SK-N-DZ (cell line): ENCODE measurements around the gene RPP21. TPM values are rescaled to one million over a fixed set of nuclear protein-coding genes. Genes with fewer than 3 reads are reported as not detected.

Source experiments
- DNase-seq: peaks from one replicate; pipeline ENCODE4 v3.0.0-alpha.2; 2015; ENCODE audit warnings: low spot score
- polyA plus RNA-seq, 2 experiments: library from polyadenylated mRNA; depleted of rRNA; stranded (reverse); fragments of >200 nt; gene quantifications; 2 replicates each; pipeline ENCODE4 v1.2.3, GENCODE V29; 2014

The RPP21 gene
- 89.4 and 134 TPM in 2 replicates for polyA plus RNA-seq (2014; cell fraction: cytosol; rRNA removed)
- polyA plus RNA-seq (2014; cell fraction: nucleus; rRNA removed), result 118 and 156 TPM in 2 replicates

GRCh38 chr6:30344868-30345671 lies at the start of gene RPP21:
Gene RPP21 (plus strand): TSS chr6:30345156. CDS start chr6:30345172, 16 bp downstream.
- DNase-seq, result peak; percentile 78

- no peak for DNase-seq
These were observed 49.1 kb upstream of the RPP21 start for GRCh38 chr6:30295837-30296236.

GRCh38 chr6:30304002-30304401 lies 41.0 kb upstream of the RPP21 start:
- no peak for DNase-seq

GRCh38 chr6:30311101-30311500 lies 33.9 kb upstream of the RPP21 start:
- no peak for DNase-seq

- DNase-seq, result no peak
These were observed 33.3 kb upstream of the RPP21 start for GRCh38 chr6:30311671-30312070.

- DNase-seq, result no peak
These were observed 32.7 kb upstream of the RPP21 start for GRCh38 chr6:30312266-30312665.

GRCh38 chr6:30312676-30313321 lies 32.2 kb upstream of the RPP21 start:
- no peak for DNase-seq

GRCh38 chr6:30315156-30315555 lies 29.8 kb upstream of the RPP21 start:
- DNase-seq, result no peak

- DNase-seq, result no peak
These were observed 26.9 kb upstream of the RPP21 start for GRCh38 chr6:30317913-30318589.

GRCh38 chr6:30319146-30319835 lies 25.7 kb upstream of the RPP21 start:
- no peak for DNase-seq

GRCh38 chr6:30321692-30322388 lies 23.1 kb upstream of the RPP21 start:
- DNase-seq, result no peak

GRCh38 chr6:30322527-30323501 lies 22.1 kb upstream of the RPP21 start:
- no peak for DNase-seq

GRCh38 chr6:30323806-30324205 lies 21.1 kb upstream of the RPP21 start:
- no peak for DNase-seq

- no peak for DNase-seq
These were observed 19.6 kb upstream of the RPP21 start for GRCh38 chr6:30325150-30325872.

- DNase-seq, result peak; percentile 74
These were observed 19.0 kb upstream of the RPP21 start for GRCh38 chr6:30325873-30326525.

GRCh38 chr6:30326526-30327231 lies 18.3 kb upstream of the RPP21 start, which contains the start of gene TRIM39:
Gene TRIM39 (plus strand): TSS chr6:30326927. CDS start chr6:30329318, 2,391 bp downstream.
- peak; percentile 82 for DNase-seq

GRCh38 chr6:30327232-30327746 lies 17.7 kb upstream of the RPP21 start:
- DNase-seq, result no peak

- DNase-seq, result no peak
These were observed 16.6 kb upstream of the RPP21 start for GRCh38 chr6:30328397-30328796.
